ENCODE results near the gene LRRC18.

Gene LRRC18

DNA sequence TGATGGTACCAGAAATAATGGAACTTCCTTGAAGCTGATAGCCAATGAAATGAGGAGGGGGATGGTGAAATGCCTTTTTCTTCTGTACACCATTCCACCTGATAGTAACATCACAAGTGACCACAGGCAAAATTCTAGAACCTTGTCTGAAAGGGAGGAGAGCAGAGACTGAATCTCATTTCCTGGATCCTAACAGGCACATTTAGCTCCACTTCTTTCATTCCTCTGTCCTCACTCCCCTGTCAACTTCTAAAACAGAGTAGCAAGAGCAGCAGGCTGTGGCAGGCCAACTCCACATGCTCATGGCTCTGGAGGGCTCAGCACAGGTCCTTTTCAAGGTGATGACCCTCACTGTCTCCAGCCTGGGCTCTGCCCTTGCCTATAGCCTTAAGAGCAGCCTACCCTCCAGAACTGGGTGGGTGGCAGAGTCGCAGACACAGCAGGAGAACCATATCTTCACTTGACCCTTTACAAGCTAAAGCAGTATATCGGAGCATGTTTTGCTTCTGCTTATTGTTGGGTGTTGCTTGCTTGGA is at the start of gene LRRC18:
Gene LRRC18, minus strand, starts transcription at position 51 of the 536 bp plus-strand sequence. CDS start 25,685 bp downstream, outside the sequence.
- no peak for DNase-seq

DNA sequence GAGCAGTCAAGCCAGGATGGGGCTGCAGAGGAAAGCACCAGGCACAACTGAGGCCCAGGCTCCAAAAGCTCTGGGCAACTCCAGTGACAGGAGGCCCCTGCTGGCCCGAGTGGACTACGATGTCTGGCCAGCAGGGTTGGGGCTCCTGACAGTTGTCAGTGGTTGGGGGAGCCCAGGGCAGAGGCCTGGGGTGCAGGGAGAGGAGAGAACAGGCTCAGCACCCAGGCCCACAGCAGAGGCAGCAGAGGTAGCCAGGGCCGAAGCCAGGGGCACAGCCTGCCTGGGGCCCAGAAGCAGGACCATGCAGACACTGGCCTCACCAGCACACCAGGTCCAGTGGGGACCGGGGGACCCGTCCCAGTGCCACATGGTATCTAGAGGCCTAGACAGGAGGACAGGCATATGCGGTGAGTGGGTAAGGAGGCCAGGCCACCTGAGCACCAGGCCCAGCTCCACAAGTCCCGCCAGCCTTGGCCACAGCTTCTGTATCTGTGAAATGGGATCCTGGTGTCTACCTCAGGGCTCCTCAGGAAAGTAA is 46.0 kb upstream of the LRRC18 start:
- no peak for DNase-seq

DNA sequence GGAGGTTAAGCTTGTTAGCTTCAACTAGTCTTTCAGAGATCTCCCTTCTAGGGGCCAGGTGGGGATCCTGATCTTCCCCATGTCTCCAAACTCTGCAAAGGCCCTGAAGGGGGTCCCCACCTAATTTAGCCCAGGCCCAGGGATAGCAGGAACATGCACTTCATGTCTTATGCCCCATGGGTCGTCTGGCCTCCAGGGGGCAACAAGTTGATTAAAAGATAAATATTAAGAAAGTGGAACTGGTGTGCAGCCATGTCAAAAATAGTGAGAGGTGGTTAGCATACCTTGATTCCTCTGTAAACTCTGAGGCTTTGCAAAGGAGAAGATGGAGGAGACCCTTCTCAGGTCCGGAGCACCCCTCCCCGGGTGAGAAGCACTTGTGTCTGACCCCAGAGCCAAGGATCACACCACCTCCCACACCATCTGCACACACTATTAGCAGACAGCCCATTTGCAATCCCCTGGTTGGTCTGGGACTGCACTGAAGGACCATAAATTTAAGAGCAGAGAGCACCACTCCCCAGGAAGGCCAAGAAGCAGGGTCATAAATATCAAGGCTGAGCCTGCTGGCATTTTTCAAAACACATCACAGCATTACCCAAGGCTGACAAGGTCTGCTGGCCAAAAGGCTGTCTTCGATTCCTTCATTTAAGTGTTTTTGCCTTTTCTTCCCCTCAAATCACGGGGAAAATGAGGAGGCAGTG is 44.2 kb upstream of the LRRC18 start:
- DNase-seq = no peak

DNA sequence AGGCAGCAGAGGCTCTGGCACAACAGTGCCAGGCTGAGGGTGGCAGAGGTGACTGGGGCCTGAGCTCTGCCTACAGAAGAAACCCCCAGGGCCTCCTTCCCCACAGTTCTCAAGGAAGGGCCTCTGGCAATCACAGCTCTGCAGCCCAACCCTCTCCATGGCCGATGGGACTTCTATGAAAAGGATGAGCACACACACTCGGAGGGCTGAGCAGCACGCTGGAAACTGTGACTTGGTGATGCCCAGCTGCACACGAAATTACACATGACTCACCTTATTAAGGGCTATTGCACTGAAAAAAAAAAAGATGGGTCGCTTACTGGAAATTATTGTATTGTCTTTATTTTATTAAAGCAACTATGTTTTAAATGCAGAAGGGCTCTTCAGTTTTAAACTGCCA is 42.9 kb upstream of the LRRC18 start:
- no peak for DNase-seq

DNA sequence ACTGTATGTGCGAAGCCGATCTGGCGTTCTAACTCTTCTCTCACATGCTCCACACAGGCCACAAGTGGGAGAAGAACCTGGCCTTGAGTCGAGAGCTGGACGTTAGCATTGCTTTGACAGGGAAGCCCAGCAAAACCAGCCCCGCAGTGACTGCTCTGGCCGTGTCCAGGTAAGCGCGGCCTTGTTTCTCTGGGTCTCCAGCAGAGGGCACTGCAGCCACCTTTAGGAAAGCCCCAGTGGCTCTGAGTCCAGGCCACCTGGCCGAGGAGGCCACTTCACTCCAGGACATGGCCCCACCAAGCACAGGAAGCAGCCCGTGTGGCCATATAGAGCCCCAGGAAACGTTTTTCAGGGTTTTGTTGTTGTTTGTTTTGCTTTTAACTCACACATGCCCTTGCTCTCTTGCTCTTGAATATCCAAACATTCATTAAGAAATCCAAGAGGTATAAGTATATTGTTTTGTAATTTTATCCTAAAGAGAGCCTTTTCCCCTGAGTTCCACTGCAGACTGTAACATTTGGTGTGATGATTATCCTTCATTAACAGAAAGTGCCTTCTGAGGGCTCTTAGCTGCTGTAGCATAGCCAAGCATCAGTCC is 41.8 kb upstream of the LRRC18 start:
- DNase-seq = peak in 1 of 2 donors; percentile 27

DNA sequence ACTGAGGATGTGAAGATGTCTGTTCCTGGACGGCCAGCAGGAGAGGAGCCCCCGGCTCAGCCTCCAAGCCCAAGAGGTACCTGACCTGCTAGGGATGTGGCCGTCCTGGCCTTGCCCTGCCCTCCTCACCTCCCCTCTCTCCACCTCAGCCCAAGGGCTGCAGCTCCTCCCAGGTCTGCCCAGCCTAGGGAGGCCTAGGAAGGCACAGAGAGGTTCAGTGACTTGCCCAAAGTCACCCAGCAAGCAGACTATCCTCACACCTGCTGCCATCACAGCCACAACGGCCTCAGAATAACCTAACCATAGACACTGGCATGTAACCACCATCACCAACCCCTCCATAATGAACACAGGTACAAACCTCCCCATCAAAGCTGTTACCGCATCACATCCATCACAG is 38.7 kb upstream of the LRRC18 start:
- no peak for DNase-seq

DNA sequence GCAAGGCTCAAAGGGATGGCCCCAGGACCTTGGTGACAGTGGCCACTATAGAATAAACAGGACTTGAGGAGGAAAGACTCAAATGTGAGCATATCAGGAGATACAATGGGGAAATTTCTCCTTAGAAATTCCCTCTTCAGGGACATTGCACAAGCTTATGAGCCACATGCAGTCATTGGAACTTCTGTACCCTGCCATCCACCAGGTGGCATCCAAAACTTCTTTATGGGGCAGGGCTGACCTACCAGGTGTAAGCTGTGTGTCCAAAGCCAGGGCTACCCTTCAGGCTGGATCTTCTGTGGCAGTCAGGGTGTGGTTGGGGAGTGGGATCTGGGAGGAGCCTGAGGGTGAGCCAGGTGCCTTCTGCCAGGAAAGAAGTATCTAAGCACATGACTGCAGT is 36.6 kb upstream of the LRRC18 start:
- DNase-seq = no peak

DNA sequence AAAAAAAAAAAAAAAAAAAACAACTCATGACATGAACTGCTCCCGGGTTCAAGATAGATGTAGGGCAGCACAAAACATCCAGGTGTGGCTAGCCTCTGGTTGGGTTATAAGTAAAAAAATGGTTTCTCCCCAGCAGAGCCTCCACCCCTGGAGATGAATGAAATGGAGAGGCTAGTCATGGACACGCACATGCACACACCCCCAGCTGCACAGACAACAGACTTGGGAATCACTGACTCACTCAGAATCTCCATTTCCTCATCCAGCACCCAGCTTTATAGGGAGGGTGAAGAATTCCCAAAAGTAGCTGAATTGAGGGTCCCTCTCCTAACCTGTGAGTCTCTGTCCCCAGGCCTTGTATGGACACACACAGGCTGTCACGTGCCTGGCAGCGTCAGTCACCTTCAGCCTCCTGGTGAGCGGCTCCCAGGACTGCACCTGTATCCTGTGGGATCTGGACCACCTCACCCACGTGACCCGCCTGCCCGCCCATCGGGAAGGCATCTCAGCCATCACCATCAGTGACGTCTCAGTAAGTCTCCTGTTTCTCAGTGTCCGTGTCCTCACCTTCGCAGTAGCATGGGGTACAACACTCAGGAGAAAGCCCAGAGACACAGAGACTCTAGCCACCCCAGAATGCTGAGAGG is 35.0 kb upstream of the LRRC18 start:
- DNase-seq = no peak

DNA sequence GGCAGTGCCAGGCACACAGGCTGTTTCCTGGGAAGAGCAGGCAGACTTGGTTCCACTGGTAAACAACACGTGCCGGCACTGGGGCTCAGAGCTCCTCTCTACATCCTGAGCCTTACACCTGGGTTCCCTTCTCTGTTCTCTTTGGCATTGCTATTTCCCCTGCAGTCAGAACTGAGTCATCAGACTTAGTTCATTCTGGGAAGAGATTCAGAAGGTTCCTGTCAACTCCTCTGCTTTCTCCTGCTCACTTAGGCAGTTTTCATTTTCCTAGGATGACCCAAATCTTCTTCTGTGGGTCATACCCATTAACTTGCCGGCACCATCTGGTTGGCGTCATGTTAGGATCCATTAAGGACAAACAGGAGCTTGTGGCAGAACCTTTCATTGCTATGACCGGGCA is 33.4 kb upstream of the LRRC18 start:
- no peak for DNase-seq

DNA sequence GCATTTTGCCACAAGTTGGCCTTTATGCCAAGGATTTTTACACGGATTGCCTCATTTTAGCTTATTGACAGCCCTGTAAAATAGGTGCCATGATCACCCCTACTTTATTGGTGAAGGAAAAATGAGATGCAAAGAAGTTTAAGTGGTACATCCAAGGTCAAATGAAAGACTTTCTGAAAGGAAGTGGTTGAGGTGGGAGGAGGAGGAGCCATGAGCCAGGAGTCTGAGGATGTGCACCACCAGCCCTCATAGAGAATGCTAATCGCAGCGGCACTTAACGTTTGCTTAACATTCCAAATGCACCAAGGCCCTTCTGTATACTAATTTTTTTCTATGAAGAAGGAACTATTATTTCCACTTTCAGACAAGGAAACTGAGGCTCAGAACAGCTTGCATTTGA is 31.0 kb upstream of the LRRC18 start:
- DNase-seq = no peak

DNA sequence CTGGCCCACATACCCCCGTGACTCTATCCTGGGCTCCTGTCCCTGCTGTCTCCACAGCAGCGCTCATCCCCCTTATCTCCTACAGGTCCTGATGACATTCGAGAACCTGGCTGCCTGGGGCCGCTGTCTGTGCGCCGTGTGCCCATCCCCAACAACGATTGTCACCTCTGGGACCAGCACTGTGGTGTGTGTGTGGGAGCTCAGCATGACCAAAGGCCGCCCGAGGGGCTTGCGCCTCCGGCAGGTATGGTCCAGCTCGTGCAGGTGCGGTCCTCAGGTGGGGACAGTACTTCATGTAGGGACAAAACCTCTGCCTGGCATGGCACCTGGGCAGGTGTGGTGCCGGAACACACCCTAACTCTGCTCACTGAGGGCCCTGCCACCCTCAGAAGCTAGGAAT is 30.4 kb upstream of the LRRC18 start:
- no peak for DNase-seq

DNA sequence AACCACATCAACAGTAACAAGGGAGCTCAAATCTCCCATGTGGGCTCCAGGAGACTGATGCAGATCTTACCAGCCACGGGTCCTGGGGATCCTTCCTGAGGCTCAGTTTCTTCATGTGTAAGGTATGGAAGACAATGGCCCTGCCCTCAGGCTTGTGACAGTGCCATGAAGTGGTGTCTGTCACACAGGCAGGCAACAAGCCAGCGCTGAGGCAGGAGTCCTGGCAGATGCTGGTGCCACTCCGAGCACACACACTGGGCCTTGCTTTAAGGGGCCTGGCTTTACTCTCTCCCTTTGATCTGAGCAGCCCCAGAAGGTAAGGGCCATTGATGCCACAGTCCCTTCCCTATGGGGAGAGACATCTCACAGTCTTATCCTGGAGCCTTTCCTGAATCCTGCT is 28.4 kb upstream of the LRRC18 start:
- DNase-seq = no peak

DNA sequence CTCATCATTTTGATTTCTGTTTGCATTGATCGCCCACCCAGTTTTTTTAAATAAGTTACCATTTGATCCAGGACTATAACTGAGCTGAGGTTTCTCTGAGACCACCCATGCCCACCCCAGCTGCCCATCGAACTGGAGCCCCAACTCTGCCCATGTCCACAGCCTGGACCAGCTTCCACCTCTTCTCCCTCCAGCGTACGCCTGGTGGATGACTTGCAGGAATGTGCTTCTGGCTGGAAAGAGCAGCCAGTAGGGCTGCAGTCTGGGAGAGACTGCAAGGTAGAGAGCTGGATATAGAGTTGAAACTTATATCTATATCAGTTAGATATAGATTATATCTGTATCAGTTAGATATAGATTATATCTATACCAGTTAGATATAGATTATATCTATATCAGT is 25.8 kb upstream of the LRRC18 start:
- DNase-seq = no peak

DNA sequence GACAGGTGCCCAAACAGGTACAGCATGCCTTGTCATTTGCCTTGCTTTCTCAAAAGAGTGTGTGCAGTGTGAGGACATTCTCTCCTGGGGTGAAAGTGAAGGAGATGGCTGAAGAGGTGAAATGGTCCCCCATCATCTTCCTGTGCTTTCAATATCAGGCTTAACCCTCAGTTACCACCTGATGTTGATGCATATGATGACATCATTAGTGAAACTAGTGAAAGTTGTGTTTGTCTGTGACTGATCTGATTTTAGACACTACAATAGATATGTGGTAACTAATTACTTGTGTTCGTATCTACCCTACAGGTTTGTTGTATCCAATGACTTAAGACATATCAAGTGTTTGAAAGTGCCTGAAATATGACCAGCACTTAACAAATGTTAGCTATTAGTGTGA is 24.4 kb upstream of the LRRC18 start:
- no peak for DNase-seq

DNA sequence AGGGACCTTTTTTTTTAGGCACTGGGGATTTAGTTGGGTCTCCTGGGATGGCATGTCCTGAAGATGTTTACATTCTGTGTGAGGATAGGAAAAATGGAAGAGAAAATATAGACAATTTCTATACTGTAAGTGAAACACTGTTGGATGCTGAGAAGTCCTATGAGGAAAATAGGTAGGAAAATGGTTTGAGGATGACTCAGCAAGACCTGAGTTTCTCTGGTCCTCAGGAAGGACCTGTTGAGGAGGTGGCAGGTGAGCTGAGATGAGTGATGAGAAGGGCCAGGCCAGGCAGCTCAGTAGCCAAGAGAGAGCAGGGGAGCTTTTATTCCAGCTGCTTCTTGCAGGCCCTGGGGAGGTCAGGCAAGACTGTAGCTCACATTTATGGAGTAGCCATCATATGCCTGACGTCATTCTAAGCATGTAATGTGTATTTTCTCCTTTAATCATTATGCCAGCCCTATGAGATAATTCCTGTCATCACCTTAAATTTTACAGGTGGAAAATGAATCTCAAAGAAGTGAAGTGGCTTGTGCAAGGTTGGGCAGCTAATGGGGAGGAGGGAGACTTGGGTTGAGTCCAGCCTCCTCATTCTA is 19.1 kb upstream of the LRRC18 start:
- no peak for DNase-seq

DNA sequence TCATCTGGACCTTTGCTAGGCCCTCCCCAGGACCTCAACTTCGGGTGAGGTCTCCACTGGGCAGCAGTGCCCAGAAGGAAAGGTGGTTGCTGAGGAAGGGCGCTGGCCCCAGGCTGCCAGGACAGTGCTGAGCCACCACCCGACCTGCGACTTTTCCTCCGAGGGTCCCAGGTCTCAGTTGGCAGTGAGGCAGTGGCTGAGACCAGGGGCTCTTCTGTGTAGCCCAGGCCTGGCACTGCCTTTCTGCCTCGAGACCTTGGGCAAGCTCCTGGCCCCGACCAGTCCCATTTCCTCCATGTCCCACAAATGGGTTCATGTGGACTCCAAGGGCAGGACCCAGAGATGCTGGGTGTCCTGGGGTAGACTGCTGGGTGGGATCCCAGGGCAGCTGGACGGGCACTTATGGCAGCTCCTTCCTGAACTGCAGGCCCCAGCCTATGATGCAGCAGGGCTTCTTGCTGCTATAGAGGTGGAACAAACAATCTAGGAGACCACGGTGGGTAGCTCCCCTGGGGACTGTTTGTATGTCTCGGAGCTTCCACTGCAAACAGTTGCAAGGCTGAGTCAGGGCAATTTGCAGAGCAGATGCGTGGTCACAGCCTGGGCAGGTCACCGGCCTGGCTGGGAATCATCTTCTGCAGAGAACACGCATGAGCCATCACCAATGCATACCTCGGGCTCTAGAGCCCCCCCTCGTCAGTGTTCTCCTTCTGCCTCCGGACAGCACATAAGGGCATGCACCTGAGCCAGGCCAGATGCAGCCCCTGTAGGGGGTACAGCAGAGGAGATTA is 17.9 kb upstream of the LRRC18 start:
- no peak for DNase-seq

DNA sequence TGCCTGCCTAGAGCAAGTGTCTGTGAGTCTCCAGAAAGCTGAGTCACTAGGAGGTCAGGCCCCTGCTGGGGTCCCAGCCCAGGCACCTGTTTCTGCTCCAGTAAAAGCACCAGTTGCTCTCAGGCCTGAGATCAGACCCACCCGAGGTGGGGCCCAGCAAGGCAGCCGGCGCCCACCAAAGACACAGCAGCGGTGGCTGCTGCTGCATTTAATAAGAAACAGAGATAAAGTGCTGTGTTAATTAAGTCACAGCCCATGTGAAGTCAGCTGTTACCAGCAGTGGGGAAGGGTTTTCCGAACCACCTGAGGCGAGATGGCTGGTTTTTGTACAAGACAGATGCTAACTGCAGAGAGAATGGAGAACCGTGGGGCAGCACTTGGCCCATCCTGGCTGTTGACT is 12.1 kb upstream of the LRRC18 start:
- no peak for DNase-seq

DNA sequence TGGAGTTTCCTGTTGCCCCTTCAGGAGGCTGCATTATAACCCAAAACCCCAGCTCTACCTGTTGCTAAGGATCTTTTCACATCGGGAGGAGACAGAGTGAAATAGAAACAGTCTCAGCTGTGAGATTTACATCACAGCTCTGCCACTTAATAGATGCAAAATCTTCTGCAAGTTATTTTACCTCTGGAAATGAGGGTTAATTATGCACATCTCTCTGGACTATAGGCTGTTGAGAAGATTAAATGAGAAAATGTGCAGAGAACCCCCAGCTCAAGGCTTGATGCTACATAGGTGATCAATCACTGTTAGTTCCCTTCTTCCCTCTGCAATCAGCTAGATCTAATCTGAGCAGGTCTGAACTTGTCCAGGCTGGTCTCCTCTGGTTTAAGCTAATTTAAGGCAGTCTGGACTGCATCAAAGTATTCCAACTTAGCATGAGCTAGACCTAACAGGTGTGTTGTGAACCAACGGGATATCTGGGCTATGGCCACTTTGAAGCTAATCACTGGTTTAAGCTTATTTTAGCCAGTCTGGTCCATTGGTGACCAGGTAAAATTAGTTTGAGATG is 8.9 kb upstream of the LRRC18 start:
- DNase-seq = no peak

DNA sequence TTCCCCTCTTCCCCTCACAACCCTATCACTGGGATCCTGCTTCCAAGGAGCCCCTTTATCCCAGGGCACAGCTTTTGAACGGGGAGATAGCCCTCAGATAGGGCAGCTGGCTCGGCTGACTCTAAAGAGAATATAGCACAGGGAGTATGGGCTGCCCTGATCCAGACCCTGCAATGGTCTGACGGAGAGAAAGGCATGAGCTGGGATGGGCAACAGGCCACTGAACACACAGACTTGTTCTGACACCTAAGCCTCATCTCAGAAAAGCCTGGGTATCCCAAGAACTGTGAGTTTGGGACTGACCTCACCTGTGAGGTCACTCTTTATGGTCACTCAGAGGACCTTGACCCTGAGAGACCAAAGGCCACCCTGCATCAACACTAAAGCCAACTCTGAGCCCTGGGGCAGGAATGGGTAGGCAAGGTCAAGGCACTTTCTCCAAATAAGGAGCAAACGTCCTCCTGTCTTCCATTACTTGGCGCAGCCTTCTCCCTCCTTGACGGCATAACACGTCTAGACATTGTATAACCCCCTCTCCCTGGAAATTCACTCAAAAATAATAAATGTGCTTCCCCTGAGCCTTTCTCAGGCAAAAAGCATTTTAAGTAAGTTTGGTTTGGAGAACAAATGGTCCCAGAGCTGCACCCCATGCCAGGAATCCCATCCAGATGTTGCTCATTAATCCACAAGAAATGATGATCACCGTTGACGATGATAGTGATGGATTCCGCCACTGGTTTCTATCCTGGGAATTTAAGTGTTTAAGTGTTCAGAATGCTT is 8.2 kb upstream of the LRRC18 start:
- no peak for DNase-seq

DNA sequence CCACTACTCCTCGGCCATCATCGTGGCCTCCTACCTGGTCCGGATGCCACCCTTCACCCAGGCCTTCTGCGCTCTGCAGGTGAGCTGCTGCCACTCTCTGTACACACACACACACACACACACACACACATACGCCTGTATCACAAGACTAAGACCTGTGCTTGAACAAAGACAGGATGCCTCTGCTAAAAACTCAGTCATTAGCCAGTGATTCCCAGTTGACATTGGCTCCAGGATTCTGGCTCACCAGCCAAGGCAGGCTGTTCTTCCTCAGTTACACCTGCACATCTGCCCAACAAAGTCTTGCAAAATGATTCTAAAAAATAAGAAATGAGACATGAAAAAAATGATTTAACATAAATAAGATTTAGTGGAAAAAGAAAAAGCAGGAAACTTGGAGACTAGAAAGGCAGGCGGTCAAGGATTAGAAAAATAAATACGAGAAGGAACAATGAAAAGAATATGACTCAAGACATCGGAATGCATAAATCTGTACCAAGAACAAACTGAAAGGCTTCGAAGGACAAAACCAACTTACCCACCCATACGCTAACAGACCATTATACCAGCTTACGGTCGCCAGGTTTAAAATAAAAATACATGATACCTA is 7.4 kb upstream of the LRRC18 start:
- no peak for DNase-seq

DNA sequence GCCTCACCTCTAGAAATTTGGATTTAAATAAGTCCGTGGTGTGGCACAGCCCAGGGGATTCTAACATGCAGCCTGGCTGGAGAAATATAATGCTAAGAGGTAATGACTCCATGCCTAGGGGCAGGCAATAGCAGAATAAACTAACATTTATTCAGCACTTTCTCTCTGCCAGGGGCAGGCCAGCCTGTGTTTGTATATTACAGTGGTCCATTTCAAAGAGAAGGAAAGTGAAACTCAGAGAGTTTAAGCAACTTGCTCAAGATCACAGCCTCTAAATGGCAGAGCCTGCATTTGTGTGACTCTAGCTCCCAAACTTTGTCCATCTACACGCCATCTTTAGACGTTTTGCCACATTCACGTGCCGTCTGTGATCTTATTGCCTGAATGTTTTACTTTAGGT is 6.7 kb upstream of the LRRC18 start:
- DNase-seq = no peak
